Mucosa of descending colon (tissue), 3 donors: ENCODE data around the gene GRM8. TPM values are rescaled to one million over a fixed set of nuclear protein-coding genes. Genes with fewer than 3 reads are reported as not detected.

ENCODE experiments used
- ATAC-seq: fragments of 200-7000 bp; cut with Tn5 transposase; one replicate; pipeline ENCODE4 v1.9.1; 2020; ENCODE audit warnings: mild to moderate bottlenecking, moderate library complexity
- DNase-seq, 3 donors: peaks; one replicate each; pipeline ENCODE4 v3.0.0-alpha.2; 2020
- H3K36me3 ChIP-seq: fragments of 200-600 bp; one replicate; pipeline ENCODE4 v1.8.0; 2021; ENCODE audit warnings: low read depth, mild to moderate bottlenecking
- H3K4me1 ChIP-seq: fragments of 200-600 bp; one replicate; pipeline ENCODE4 v1.8.0; 2021; ENCODE audit warnings: low read depth, mild to moderate bottlenecking
- H3K4me3 ChIP-seq: fragments of 200-600 bp; one replicate; pipeline ENCODE4 v1.8.0; 2021; ENCODE audit warnings: mild to moderate bottlenecking
- H3K9me3 ChIP-seq: fragments of 200-600 bp; one replicate; pipeline ENCODE4 v1.8.0; 2021; ENCODE audit warnings: mild to moderate bottlenecking
- CTCF ChIP-seq: fragments of 200-600 bp; IDR thresholded peaks from one replicate; pipeline ENCODE4 v1.8.0; 2022; ENCODE audit warnings: antibody characterized with exemption, mild to moderate bottlenecking
- intact Hi-C, 2 donors: fragments of 100-400 bp; cut with DNase I in 1 of 2; cut with micrococcal nuclease in 1 of 2; formaldehyde crosslinking; loops; one replicate each; pipeline versions ENCODE4 v1.11.0 to v1.11.1; 2022; cut with DNase I, micrococcal nuclease
- total RNA-seq, 3 donors: library from RNA; stranded (reverse); fragmentation: NEBNext Ultra II Directional in 2 of 3; extraction: Animal tissue kit (Norgen Biotek cat#: 25700) in 2 of 3; gene quantifications; one replicate each; pipeline versions ENCODE4 v1.2.1 to v1.2.4, GENCODE V29; 2021 to 2023
- donor health status: DM: no; HTN: no; CAD: no; lungs with moderate emphysema.
- donor health status: DM: no; HTN: no; CAD: no.
- donor health status: DM: no; HTN: yes; CAD: no.

Gene GRM8
- total RNA-seq, 3 donors from 2014 or later = 0.41 to 9.2 (median 4.4) TPM

GRCh38 chr7:127250312-127251035 is 2.3 kb downstream of the GRM8 start:
- Histone ChIP-seq H3K4me1 (peaks cover 28% of the 10 kb centered on the region), H3K4me3 (no peak overlapping the region), H3K36me3 (no peaks in the 10 kb centered on the region), H3K9me3 (no peaks in the 10 kb centered on the region)
- DNase-seq = no peak
- ATAC-seq = no peak
- TF ChIP-seq CTCF = no peak
- intact Hi-C loops = no loop called here

- no peaks in the 10 kb centered on the region for H3K36me3 ChIP-seq
- H3K9me3 ChIP-seq = no peaks in the 10 kb centered on the region
- no peak for TF ChIP-seq CTCF
- no peak for DNase-seq
- H3K4me3 ChIP-seq = no peak overlapping the region
- H3K4me1 ChIP-seq = peaks cover 1% of the 10 kb centered on the region
- intact Hi-C loops = no loop called here
- ATAC-seq = peak; percentile 64
These were observed 7.1 kb downstream of the GRM8 start for GRCh38 chr7:127245607-127246006.

GRCh38 chr7:127245002-127245401 is 7.7 kb downstream of the GRM8 start:
- ATAC-seq (no peak), DNase-seq (no peak)
- H3K9me3 ChIP-seq = no peaks in the 10 kb centered on the region
- intact Hi-C loops = no loop called here
- no peaks in the 10 kb centered on the region for H3K4me1 ChIP-seq
- no peaks in the 10 kb centered on the region for H3K36me3 ChIP-seq
- H3K4me3 ChIP-seq = no peak overlapping the region
- no peak for TF ChIP-seq CTCF

GRCh38 chr7:127239814-127240213 is 12.9 kb downstream of the GRM8 start:
- H3K4me1 ChIP-seq = no peaks in the 10 kb centered on the region
- no peak for TF ChIP-seq CTCF
- no peaks in the 10 kb centered on the region for H3K9me3 ChIP-seq
- DNase-seq = no peak
- intact Hi-C loops = no loop called here
- ATAC-seq = no peak
- H3K36me3 ChIP-seq = no peaks in the 10 kb centered on the region
- H3K4me3 ChIP-seq = no peak overlapping the region

GRCh38 chr7:127233630-127234029 is 19.1 kb downstream of the GRM8 start:
- intact Hi-C loops = no loop called here
- no peak for TF ChIP-seq CTCF
- H3K36me3 ChIP-seq = no peaks in the 10 kb centered on the region
- no peak overlapping the region for H3K4me3 ChIP-seq
- no peaks in the 10 kb centered on the region for H3K9me3 ChIP-seq
- ATAC-seq (no peak), DNase-seq (no peak)
- no peaks in the 10 kb centered on the region for H3K4me1 ChIP-seq

- Histone ChIP-seq H3K36me3 (no peaks in the 10 kb centered on the region), H3K4me1 (no peaks in the 10 kb centered on the region), H3K9me3 (no peaks in the 10 kb centered on the region), H3K4me3 (no peak overlapping the region)
- no peak for TF ChIP-seq CTCF
- ATAC-seq = no peak
- no peak for DNase-seq
- intact Hi-C loops = no loop called here
These were observed 21.3 kb downstream of the GRM8 start for GRCh38 chr7:127231415-127231814.
